HepG2 (cell line): Measurements from ENCODE around the gene TM4SF5. TPM values are rescaled to one million over a fixed set of nuclear protein-coding genes. Genes with fewer than 3 reads are reported as not detected.

Source experiments
- ARNT2 ChIP-seq: sonication (generic); formaldehyde crosslinking; IDR thresholded peaks from 2 replicates; pipeline ENCODE4 v1.8.0; 2022; ENCODE audit warnings: mild to moderate bottlenecking, low read depth, missing genetic modification reagents, moderate library complexity
- BHLHE40 ChIP-seq: IDR thresholded peaks from 2 replicates; pipeline ENCODE4 v1.6.1; 2011; ENCODE audit warnings: low read length, improper control_type of control experiment
- GLI4 ChIP-seq: sonication (generic); formaldehyde crosslinking; IDR thresholded peaks from 2 replicates; pipeline ENCODE4 v1.5.1; 2020; ENCODE audit warnings: missing genetic modification reagents, mild to moderate bottlenecking, moderate library complexity, borderline replicate concordance
- HNRNPK ChIP-seq: fragments of 200-400 bp; formaldehyde crosslinking; IDR thresholded peaks from 2 replicates; pipeline ENCODE4 v1.6.1; 2018; ENCODE audit warnings: low read length, low read depth, moderate library complexity, mild to moderate bottlenecking; ENCODE audit not compliant: poor library complexity, severe bottlenecking
- KDM2A ChIP-seq: sonication (generic); formaldehyde crosslinking; IDR thresholded peaks from 2 replicates; pipeline ENCODE4 v1.4.0; 2020; ENCODE audit warnings: low read depth, missing genetic modification reagents, borderline replicate concordance
- PAF1 ChIP-seq: IDR thresholded peaks from 2 replicates; pipeline ENCODE4 v1.6.1; 2016; ENCODE audit warnings: missing genetic modification reagents, missing compliant biosample characterization
- RAD51 ChIP-seq: fragments of 450-650 bp; IDR thresholded peaks from 2 replicates; pipeline ENCODE4 v1.6.1; 2016; ENCODE audit warnings: borderline replicate concordance
- SIX4 ChIP-seq: sonication (generic); formaldehyde crosslinking; IDR thresholded peaks from 2 replicates; pipeline ENCODE4 v1.4.0; 2020; ENCODE audit warnings: missing genetic modification reagents
- SSRP1 ChIP-seq: IDR thresholded peaks from 2 replicates; pipeline ENCODE4 v1.6.1; 2016; ENCODE audit warnings: control low read depth
- TOPORS ChIP-seq: sonication (generic); formaldehyde crosslinking; IDR thresholded peaks from 2 replicates; pipeline ENCODE4 v1.8.0; 2023; ENCODE audit warnings: mild to moderate bottlenecking, missing genetic modification reagents
- ZNF138 ChIP-seq: sonication (generic); formaldehyde crosslinking; IDR thresholded peaks from 2 replicates; pipeline ENCODE4 v1.5.0; 2020; ENCODE audit warnings: mild to moderate bottlenecking, low read depth, missing genetic modification reagents
- ZNF326 ChIP-seq: sonication (generic); formaldehyde crosslinking; IDR thresholded peaks from 2 replicates; pipeline ENCODE4 v1.4.0; 2020; ENCODE audit warnings: missing genetic modification reagents, borderline replicate concordance
- ZNF549 ChIP-seq: sonication (generic); formaldehyde crosslinking; IDR thresholded peaks from 2 replicates; pipeline ENCODE4 v1.5.0; 2020; ENCODE audit warnings: missing genetic modification reagents
- ZNF552 ChIP-seq: sonication (generic); formaldehyde crosslinking; IDR thresholded peaks from 2 replicates; pipeline ENCODE4 v1.9.0; 2022; ENCODE audit warnings: missing genetic modification reagents, mild to moderate bottlenecking, borderline replicate concordance
- ZNF615 ChIP-seq: sonication (generic); formaldehyde crosslinking; IDR thresholded peaks from 2 replicates; pipeline ENCODE4 v1.5.0; 2020; ENCODE audit warnings: mild to moderate bottlenecking, missing genetic modification reagents, borderline replicate concordance
- ZNF709 ChIP-seq: sonication (generic); formaldehyde crosslinking; IDR thresholded peaks from 2 replicates; pipeline ENCODE4 v1.5.0; 2020; ENCODE audit warnings: mild to moderate bottlenecking, missing genetic modification reagents
- ZNF772 ChIP-seq: sonication (generic); formaldehyde crosslinking; IDR thresholded peaks from 2 replicates; pipeline ENCODE4 v1.5.0; 2020; ENCODE audit warnings: mild to moderate bottlenecking, missing genetic modification reagents
- ZNF776 ChIP-seq: sonication (generic); formaldehyde crosslinking; IDR thresholded peaks from 2 replicates; pipeline ENCODE4 v1.4.0; 2020; ENCODE audit warnings: mild to moderate bottlenecking, missing genetic modification reagents
- ZSCAN12 ChIP-seq: sonication (generic); formaldehyde crosslinking; IDR thresholded peaks from 2 replicates; pipeline ENCODE4 v1.9.0; 2021; ENCODE audit warnings: mild to moderate bottlenecking, missing genetic modification reagents
- polyA plus RNA-seq, 8 experiments: library from polyadenylated mRNA; depleted of rRNA in 3 of 8; stranded (reverse) in 7 of 8; unstranded in 1 of 8; fragments of >200 nt; fragmentation: Illumina TruSeq in 4 of 8; extraction: Trizol in 4 of 8; gene quantifications; 2 replicates each; pipeline versions ENCODE4 v1.2.1 to v1.2.3, GENCODE V29; 2011 to 2016; ENCODE audit warnings: low read depth in 4 of 8, missing spikeins in 1 of 8, mixed read lengths in 1 of 8; ENCODE audit not compliant: insufficient read depth in 1 of 8
- total RNA-seq, 5 experiments: library from RNA; depleted of rRNA; stranded (reverse); fragments of >200 nt; fragmentation: Illumina TruSeq; extraction: Trizol; gene quantifications; 2 replicates each; pipeline ENCODE4 v1.2.3, GENCODE V29; 2016; ENCODE audit warnings: low read depth in 1 of 5
- TF ChIP-seq, protein P1 (sequence below): IDR thresholded peaks from 2 replicates; pipeline ENCODE4 v1.6.1; 2016; ENCODE audit warnings: mild to moderate bottlenecking, missing biosample characterization, missing genetic modification reagents
- TF ChIP-seq, protein P2 (sequence below): IDR thresholded peaks from 2 replicates; pipeline ENCODE4 v1.6.1; 2016
- TF ChIP-seq, protein P3 (sequence below): sonication (generic); formaldehyde crosslinking; IDR thresholded peaks from 2 replicates; pipeline ENCODE4 v1.4.0; 2020; ENCODE audit warnings: missing genetic modification reagents
- TF ChIP-seq, protein P4 (sequence below): sonication (generic); formaldehyde crosslinking; IDR thresholded peaks from 2 replicates; pipeline ENCODE4 v1.4.0; 2020; ENCODE audit warnings: mild to moderate bottlenecking, missing genetic modification reagents

TM4SF5 gene
- total and polyA plus RNA-seq, 2 of the 13 experiments (the other 11 are each of a cell fraction or from before 2014, with no cell fraction given): 30.1 to 126 TPM

DNA sequence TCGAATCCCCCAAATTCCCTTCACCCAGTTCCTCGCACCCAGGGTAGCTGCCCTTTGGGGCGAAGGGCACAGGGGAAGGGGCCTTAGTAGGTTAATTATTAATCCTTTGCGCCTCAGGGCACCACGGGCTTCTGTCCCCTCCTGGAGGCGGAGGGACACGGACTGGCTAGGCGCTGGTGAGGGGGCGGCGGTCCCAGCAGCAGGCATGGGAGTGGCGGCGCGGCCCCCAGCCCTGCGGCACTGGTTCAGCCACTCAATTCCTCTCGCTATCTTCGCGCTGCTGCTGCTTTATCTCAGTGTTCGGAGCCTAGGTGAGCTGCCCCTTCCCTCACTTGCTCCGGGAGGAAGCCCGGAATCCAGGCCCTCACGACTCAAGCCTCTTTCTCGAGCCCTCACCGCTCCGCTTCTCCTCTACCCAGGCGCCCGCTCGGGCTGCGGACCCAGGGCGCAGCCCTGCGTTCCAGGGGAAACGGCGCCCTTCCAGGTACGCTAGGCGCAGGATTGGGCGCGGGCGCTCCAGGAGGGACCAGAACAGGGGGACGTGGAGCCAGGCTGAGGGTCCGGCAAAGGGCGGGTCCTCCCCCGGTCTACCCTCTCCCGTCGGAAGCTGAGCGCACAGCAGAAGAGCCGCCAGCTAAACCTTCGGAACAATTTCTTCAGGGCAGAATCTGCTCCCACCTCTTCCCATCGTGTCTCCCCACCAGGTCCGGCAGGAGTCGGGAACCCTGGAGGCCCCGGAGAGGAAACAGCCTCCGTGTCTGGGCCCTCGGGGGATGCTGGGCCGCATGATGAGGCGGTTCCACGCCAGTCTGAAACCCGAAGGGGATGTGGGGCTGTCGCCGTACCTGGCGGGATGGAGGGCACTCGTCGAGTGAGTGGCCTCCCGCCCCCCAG is 17.4 kb downstream of the TM4SF5 start, which contains the start of gene GLTPD2 (continued):
- TF ChIP-seq, protein P1, sequence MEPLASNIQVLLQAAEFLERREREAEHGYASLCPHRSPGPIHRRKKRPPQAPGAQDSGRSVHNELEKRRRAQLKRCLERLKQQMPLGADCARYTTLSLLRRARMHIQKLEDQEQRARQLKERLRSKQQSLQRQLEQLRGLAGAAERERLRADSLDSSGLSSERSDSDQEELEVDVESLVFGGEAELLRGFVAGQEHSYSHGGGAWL (CRISPR knock-in tag): peak; percentile 42; the same call in 1 of the 2 replicates
- TF ChIP-seq TOPORS (CRISPR knock-in tag) (no peak), ARNT2 (CRISPR knock-in tag) (no peak; the same call in 1 of the 2 replicates), ZNF776 (CRISPR knock-in tag) (no peak; the same call in 1 of the 2 replicates), ZSCAN12 (CRISPR knock-in tag) (no peak), ZNF138 (CRISPR knock-in tag) (no peak; the same call in 1 of the 2 replicates), ZNF552 (CRISPR knock-in tag) (0 out of 2 replicates have a peak, but pooled peaks have one; percentile 63), GLI4 (CRISPR knock-in tag) (no peak), PAF1 (CRISPR knock-in tag) (no peak), ZNF326 (CRISPR knock-in tag) (no peak), ZNF615 (CRISPR knock-in tag) (peak; percentile 91; the same call in 1 of the 2 replicates), ZNF772 (no peak; the same call in 1 of the 2 replicates), HNRNPK (no peak), SSRP1 (CRISPR knock-in tag) (no peak), SIX4 (CRISPR knock-in tag) (peak; percentile 54; the same call in 1 of the 2 replicates), ZNF709 (CRISPR knock-in tag) (no peak; the same call in 1 of the 2 replicates), BHLHE40 (peak; percentile 10; the same call in 1 of the 2 replicates), RAD51 (no peak), KDM2A (CRISPR knock-in tag) (peak; percentile 94), ZNF549 (CRISPR knock-in tag) (no peak)
- TF ChIP-seq, protein P2, sequence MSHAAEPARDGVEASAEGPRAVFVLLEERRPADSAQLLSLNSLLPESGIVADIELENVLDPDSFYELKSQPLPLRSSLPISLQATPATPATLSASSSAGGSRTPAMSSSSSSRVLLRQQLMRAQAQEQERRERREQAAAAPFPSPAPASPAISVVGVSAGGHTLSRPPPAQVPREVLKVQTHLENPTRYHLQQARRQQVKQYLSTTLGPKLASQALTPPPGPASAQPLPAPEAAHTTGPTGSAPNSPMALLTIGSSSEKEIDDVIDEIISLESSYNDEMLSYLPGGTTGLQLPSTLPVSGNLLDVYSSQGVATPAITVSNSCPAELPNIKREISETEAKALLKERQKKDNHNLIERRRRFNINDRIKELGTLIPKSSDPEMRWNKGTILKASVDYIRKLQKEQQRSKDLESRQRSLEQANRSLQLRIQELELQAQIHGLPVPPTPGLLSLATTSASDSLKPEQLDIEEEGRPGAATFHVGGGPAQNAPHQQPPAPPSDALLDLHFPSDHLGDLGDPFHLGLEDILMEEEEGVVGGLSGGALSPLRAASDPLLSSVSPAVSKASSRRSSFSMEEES: peak; percentile 73
- TF ChIP-seq, protein P3, sequence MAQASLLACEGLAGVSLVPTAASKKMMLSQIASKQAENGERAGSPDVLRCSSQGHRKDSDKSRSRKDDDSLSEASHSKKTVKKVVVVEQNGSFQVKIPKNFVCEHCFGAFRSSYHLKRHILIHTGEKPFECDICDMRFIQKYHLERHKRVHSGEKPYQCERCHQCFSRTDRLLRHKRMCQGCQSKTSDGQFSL (CRISPR knock-in tag): 0 out of 2 replicates have a peak, but pooled peaks have one; percentile 40
- TF ChIP-seq, protein P4, sequence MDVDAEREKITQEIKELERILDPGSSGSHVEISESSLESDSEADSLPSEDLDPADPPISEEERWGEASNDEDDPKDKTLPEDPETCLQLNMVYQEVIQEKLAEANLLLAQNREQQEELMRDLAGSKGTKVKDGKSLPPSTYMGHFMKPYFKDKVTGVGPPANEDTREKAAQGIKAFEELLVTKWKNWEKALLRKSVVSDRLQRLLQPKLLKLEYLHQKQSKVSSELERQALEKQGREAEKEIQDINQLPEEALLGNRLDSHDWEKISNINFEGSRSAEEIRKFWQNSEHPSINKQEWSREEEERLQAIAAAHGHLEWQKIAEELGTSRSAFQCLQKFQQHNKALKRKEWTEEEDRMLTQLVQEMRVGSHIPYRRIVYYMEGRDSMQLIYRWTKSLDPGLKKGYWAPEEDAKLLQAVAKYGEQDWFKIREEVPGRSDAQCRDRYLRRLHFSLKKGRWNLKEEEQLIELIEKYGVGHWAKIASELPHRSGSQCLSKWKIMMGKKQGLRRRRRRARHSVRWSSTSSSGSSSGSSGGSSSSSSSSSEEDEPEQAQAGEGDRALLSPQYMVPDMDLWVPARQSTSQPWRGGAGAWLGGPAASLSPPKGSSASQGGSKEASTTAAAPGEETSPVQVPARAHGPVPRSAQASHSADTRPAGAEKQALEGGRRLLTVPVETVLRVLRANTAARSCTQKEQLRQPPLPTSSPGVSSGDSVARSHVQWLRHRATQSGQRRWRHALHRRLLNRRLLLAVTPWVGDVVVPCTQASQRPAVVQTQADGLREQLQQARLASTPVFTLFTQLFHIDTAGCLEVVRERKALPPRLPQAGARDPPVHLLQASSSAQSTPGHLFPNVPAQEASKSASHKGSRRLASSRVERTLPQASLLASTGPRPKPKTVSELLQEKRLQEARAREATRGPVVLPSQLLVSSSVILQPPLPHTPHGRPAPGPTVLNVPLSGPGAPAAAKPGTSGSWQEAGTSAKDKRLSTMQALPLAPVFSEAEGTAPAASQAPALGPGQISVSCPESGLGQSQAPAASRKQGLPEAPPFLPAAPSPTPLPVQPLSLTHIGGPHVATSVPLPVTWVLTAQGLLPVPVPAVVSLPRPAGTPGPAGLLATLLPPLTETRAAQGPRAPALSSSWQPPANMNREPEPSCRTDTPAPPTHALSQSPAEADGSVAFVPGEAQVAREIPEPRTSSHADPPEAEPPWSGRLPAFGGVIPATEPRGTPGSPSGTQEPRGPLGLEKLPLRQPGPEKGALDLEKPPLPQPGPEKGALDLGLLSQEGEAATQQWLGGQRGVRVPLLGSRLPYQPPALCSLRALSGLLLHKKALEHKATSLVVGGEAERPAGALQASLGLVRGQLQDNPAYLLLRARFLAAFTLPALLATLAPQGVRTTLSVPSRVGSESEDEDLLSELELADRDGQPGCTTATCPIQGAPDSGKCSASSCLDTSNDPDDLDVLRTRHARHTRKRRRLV (CRISPR knock-in tag): peak; percentile 41; the same call in 1 of the 2 replicates
